ENCODE measurements around the gene KIF26A.

- TF ChIP-seq CTCF (IDR thresholded peaks at IDR 0.05) (no peak), EP300 (IDR thresholded peaks at IDR 0.05; ENCODE audit: borderline replicate concordance in 1 of 2, low read depth in 1 of 2, low read length in 1 of 2) (no peak), POLR2AphosphoS5 (IDR thresholded peaks at IDR 0.05; ENCODE audit: low read depth, low read length) (no peak), EZH2phosphoT487 (IDR thresholded peaks at IDR 0.05; ENCODE audit: borderline replicate concordance, low read depth) (no peak), MEF2A (IDR thresholded peaks at IDR 0.05; ENCODE audit: borderline replicate concordance, low read depth) (no peak), RCOR1 (IDR thresholded peaks at IDR 0.05; ENCODE audit: low read length) (no peak), USF2 (IDR thresholded peaks at IDR 0.05; ENCODE audit: borderline replicate concordance, low read depth, low read length) (no peak), FOXM1 (IDR thresholded peaks at IDR 0.05; ENCODE audit: low read depth) (no peak), MXI1 (IDR thresholded peaks at IDR 0.05; ENCODE audit: low read depth, low read length) (no peak)
Measured at GRCh38 chr14:104187121-104187889, 48.9 kb downstream of the KIF26A start.

Data from SK-N-SH (cell line).